Fibroblast of the aortic adventitia (primary cell): Measurements from ENCODE around the gene RASGRP4. TPM values are rescaled to one million over a fixed set of nuclear protein-coding genes. Genes with fewer than 3 reads are reported as not detected.

Experiments
- DNase-seq: peaks from one replicate; pipeline ENCODE4 v3.0.0-alpha.2; 2010; ENCODE audit warnings: low read depth
- H3K4me3 ChIP-seq: 2 replicates; pipeline ENCODE4 v1.5.1; 2011; ENCODE audit warnings: low read depth, mild to moderate bottlenecking, control low read depth, low read length, moderate library complexity
- total RNA-seq: library from RNA; depleted of rRNA; stranded (reverse); fragments of >200 nt; gene quantifications from 2 replicates; pipeline ENCODE4 v1.2.3, GENCODE V29; 2012; ENCODE audit warnings: low replicate concordance
- TF ChIP-seq, protein P1 (sequence below): IDR thresholded peaks from 2 replicates; pipeline ENCODE4 v1.5.1; 2011; ENCODE audit warnings: mild to moderate bottlenecking, low read length, control low read depth, inconsistent platforms; ENCODE audit not compliant: insufficient read depth

The RASGRP4 gene
- total RNA-seq, 1 donor = not detected

GRCh38 chr19:38386971-38387549, 39.0 kb downstream of the RASGRP4 start:
- TF ChIP-seq, protein P1, sequence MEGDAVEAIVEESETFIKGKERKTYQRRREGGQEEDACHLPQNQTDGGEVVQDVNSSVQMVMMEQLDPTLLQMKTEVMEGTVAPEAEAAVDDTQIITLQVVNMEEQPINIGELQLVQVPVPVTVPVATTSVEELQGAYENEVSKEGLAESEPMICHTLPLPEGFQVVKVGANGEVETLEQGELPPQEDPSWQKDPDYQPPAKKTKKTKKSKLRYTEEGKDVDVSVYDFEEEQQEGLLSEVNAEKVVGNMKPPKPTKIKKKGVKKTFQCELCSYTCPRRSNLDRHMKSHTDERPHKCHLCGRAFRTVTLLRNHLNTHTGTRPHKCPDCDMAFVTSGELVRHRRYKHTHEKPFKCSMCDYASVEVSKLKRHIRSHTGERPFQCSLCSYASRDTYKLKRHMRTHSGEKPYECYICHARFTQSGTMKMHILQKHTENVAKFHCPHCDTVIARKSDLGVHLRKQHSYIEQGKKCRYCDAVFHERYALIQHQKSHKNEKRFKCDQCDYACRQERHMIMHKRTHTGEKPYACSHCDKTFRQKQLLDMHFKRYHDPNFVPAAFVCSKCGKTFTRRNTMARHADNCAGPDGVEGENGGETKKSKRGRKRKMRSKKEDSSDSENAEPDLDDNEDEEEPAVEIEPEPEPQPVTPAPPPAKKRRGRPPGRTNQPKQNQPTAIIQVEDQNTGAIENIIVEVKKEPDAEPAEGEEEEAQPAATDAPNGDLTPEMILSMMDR = no peak
- DNase-seq = no peak
- peak overlapping the region; percentile 90 for H3K4me3 ChIP-seq

- TF ChIP-seq, protein P1 = no peak
- DNase-seq = no peak
- no peak overlapping the region for H3K4me3 ChIP-seq
Measured at GRCh38 chr19:38386300-38386970, 39.6 kb downstream of the RASGRP4 start.

DNA sequence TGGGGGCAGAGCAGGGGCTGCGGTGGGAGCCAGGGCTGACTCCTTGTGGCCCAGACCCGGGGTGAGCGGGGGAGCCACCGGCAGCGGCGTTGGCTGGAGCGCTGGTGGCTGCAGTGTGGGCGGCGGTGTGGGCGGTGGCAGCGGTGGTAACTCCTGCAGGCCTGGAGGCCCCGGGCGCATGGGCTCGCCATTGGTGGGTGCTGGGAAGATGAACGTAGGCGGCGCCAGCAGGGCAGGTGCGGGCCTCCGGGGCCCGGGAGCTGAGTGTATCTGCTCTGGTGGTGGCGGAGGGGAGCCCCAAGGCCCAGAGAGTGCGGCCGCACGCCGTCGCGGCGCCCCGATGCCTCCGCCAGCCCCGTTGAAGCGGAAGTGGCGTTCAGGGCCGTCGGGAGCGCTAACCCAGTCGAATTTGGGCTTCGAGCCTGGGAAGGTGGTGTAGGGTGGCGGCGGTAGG, 40.2 kb downstream of the RASGRP4 start:
- DNase-seq = no peak
- TF ChIP-seq, protein P1 = no peak
- H3K4me3 ChIP-seq = no peak overlapping the region

- no peak for DNase-seq
- H3K4me3 ChIP-seq = no peak overlapping the region
- TF ChIP-seq, protein P1 = no peak
Measured at GRCh38 chr19:38385057-38385803, 40.8 kb downstream of the RASGRP4 start.

GRCh38 chr19:38384209-38385027, 41.6 kb downstream of the RASGRP4 start:
- H3K4me3 ChIP-seq = no peak overlapping the region
- DNase-seq = no peak
- TF ChIP-seq, protein P1 = peak; percentile 34

GRCh38 chr19:38383743-38384142, 42.3 kb downstream of the RASGRP4 start:
- TF ChIP-seq, protein P1 = no peak
- H3K4me3 ChIP-seq = no peak overlapping the region
- no peak for DNase-seq
